HG03558 (cell line): ENCODE data around the gene NELL1.
"Not testable (repeated sequence)": the region's sequence is repeated elsewhere in the genome, so short reads cannot be mapped to it uniquely, and the experiment has no call there.

Experiments
- ATAC-seq: cut with Tn5 transposase; IDR thresholded peaks from one replicate; pipeline ENCODE4 v1.9.1; 2021; ENCODE audit warnings: moderate number of reproducible peaks; ENCODE audit not compliant: unreplicated experiment; ENCODE audit errors: extremely low read depth

Gene NELL1

DNA sequence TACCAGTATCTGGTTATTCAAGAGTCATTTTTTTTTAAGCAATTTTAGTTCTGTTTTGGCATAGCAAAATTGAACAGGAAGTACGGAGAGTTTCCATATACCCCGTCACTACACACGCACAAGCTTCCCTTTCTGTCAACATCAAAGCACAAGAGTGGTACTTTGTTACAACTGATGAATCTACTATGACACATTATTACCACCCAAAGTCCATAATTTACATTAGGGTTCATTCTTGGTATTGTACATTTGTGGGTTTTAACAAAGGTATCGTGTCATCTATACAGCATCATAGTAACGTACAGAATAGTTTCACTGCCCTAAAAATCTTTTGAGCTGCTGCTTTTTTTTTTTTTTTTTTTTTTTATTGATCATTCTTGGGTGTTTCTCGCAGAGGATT, 192.9 kb downstream of the NELL1 start:
- not testable (repeated sequence) for ATAC-seq

DNA sequence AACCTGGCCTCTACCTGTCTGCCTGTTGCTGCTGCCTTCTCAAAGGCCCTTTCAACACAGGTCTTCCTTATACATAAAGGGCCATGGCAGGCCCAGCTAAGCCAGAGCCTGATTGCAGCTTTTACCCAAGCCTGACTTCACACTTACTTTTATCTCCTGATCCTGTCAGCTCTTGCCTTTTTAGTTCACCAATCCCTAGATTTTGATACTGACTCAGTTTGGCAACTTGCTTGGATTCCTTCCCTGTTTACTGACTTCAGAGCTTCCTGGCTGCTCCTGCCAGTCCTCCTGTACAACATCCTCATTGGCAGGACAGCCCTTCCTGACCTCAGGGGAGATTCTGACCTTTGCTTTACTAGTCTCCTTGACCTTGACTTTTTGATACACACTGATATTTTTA, 195.2 kb downstream of the NELL1 start:
- no peak for ATAC-seq

DNA sequence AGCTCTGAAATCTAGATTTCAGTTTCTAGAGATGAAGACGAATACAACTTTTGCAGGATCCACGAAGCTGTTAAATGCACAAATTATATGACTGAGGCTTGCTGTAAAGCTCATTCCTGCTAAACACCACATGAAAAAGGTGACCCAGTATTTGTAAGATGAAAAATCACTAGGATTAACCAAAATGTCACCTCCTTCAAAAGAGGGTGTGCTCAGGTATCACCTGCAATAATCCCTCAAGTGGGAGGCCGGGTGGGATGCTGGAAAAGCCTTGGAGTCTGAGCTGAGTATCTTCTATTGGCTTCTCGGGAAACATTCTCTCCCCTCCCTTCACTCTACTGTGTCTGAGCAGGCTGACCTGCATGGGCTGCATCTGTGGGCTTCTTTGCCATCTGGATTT, 195.8 kb downstream of the NELL1 start:
- ATAC-seq = no peak

DNA sequence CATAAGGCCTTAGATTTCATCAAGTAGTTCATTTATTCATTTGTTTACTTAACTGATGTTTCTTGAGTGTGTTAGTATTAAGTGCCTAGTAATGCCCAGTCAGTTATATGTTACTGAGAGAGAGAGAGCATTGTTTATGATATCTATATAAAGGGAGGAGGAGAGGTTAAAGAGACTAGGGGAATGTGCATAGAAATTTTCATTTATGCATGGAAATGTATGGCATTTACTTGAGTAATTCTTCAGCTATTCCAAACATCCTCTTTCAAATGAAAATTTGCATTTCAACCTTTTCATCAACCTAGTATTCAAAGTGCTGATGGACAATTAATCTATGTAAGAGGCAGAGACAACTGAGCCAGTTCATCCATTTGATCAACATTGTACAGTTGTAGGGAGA, 199.7 kb downstream of the NELL1 start:
- no peak for ATAC-seq

DNA sequence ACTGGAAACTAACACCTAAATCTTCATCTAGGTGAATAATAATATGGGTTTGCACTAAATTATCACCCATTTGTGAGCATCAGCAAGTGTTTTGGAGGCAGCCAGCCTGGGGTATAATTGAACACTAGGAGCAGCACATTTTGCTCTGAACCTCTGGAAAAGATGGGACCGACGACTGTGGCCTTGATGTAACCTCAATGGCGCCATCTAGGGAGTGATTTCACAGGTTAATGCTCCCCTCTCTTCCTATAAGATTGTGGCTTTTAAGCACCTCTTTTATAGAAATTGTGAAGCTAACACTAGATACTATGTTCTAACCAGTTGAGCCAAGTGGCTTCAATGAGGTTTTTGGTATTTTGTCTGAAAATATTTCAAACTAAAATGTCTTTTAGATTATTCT, 203.7 kb downstream of the NELL1 start:
- no peak for ATAC-seq

DNA sequence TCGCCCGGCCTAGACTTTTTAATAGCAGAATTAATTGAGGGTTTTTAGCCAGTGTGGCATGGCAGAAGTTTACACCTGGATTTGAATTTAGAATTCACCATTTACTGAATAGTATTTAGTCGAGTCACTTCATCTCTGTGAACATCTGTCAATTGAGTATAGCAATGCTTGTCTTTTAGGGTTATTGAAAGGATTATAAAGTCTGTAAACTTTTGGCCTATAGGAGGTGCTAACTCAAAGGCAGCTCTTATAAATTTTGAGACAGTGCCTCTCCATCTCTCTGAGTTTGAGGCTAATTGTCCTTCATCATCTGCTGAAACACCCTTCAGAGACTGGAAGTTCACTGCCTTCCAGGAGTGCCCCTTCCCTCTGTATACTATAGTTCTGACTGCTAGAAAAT, 205.0 kb downstream of the NELL1 start:
- ATAC-seq = no peak

DNA sequence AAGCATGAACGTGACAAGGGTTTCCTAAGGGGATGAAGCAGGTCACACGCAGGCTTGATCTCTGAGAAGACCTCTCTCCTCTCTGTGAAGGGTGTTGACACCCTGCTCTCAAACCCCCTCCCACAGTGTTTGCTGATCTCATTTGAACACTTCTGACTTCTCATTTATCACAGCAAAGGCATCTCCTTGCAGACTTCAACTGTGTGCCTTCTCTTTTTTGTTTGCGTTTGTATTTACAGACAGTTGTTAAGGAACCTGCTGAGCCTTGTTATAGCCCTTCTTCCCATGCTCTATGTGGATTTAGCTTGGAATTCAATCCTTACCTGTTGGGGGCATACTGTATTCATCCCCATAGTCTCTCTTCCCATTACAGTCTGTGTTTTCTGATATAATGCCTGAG, 206.5 kb downstream of the NELL1 start:
- no peak for ATAC-seq

DNA sequence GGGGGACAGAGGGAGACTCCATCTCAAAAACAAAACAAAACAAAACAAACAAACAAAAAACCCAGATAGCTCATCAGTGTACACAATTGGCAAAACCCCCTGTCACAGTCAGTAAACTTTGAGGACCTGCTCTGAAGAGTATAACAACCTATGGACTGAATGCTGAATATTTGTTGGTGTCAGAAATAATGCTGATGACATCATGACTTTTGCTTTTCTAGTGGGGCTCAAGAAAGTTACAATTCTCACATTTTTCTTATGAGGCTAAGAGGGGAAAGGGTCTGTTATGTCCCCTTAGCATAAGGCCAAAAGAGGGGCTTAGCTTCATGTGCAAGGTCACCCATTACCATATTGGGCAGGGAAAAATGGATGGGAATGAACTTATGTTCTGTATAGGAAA, 207.4 kb downstream of the NELL1 start:
- no peak for ATAC-seq

DNA sequence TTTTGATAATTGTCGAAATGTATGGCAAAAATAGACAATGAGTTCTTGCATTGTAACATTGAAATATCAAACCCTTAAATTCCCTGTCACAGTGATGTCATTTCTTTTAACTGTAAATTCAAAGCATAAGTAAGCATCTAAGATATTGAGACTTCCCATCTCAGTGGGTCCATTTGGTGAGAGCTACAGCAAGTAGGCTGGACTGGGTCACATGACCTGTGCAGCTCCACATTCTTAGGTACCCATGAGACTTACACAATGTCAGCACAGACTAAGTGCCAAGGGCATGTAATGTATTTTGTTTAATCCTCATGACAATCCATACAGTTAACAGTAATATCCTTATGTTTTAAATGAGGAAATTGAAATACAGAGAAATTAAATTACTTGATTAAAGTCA, 210.7 kb downstream of the NELL1 start:
- ATAC-seq = no peak

DNA sequence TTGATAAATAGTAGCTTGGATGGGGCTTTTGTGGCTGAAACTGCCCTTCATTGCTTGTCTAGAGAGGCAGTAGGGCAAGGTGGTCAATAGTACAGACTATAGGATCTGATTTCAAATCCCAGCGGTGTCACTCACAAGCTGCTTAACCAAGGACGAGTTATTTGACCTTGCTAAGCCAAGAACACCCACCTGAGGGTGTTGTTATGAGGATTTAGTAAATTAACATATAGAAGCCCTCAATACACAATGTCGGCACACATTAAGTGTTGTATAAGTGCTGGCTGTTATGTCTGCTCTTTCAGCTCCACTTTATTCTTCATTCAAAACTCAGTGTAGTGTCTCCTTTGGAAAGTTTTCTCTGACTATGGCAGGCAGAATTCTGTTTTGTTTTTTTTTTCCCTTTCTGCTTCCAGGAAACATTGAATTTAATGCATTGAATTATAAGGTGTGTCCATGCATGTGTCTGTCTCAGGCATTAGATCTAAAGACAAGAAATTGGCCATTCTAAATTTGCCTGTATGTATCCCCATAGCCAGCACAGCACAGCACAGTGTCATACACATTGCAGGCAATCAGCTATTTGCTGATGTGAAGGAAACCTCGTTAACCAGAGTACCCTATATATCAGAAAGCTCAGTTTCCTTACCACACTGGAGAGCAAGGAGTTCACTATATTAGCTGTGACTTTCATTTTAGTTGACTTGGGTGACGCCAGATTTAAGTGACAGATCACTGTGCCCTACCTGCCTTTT, 212.1 kb downstream of the NELL1 start:
- ATAC-seq = no peak

DNA sequence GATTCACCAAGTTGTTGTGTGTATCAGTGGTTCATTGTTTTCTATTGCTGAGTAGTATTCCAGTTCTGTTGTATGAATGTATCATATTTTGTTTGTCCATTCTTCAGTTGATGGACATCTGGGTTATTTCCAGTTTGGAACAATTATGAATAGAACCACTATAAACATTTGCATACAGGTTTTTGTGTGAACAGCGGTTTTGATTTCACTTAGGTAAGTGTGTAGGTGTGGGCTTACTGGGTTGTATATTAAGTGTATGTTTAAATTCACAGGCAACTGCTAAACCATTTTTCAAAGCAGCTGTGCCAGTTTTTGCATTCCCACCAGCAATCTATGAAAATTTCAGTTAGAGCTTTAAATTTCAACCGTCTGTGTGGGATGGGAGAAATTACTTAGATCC, 217.8 kb downstream of the NELL1 start:
- ATAC-seq = no peak

DNA sequence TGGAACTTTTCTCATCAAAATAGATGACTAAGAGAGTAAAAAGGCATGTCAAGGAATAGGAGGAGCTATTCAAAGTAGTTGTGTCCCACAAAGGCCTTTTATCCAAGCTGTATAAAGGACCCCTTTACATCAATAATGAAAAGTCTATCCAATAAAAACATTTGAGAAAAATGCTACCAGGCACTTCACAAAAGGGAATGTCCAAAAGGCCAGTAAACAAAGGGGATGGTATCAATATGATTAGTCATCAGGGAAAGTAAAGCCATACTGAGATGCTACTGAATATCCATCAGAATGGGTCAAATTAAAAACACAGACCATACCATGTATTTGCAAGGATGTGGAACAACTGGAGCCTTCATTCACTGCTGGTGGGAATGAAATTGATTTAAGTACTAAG, 224.9 kb downstream of the NELL1 start:
- no peak for ATAC-seq

DNA sequence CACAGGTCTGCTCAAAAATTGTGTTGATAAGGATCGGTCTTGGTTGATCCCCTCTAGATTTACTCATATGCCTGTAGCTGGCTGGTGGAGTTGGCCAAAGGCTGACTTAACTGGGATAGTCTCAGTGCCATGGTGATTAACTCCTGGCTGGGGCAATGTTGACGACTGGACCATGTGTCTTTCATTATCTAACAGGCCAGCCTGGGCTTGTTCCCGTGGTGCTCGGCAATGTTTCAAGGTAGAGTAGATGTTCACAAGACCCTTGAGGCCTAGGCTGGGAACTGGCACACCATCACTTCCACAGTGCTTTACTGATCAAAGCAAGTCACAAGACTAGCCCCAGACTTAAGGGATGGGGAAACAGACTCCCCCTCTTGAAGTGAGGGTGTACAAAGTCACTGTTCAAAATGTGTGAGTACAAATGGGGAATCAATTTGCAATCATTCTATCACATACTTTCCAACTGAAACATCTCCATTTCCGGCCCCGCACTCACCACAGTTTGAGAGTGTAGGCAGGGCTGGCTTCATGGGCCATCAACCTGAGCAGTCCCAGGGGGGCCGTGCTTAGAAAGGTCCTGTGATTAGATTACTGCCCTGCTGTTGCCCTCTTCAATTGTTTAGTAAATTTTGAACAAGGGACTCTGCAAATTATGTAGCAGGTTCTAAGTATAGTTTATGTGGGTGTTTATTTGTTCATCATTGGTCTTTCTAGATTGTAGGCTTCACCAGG, 240.8 kb downstream of the NELL1 start:
- no peak for ATAC-seq

DNA sequence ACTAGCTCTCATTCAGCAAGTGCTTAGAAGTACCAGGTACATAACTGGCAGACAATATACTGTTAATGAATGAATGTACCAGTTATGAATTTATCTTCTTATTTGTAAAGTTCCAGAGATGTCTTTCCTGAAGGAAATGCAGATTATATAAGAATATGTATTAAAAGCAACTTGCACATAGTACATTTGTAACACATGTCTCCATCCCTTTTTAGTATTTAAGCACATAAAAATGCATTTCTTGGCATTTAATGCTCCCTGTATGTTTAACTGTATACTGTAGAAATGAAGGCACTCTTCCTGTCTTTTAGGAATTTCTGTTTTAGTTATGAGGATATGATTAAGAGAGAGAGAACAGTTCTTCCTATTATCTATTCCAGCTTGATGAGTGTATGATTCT, 241.3 kb downstream of the NELL1 start:
- ATAC-seq = no peak

DNA sequence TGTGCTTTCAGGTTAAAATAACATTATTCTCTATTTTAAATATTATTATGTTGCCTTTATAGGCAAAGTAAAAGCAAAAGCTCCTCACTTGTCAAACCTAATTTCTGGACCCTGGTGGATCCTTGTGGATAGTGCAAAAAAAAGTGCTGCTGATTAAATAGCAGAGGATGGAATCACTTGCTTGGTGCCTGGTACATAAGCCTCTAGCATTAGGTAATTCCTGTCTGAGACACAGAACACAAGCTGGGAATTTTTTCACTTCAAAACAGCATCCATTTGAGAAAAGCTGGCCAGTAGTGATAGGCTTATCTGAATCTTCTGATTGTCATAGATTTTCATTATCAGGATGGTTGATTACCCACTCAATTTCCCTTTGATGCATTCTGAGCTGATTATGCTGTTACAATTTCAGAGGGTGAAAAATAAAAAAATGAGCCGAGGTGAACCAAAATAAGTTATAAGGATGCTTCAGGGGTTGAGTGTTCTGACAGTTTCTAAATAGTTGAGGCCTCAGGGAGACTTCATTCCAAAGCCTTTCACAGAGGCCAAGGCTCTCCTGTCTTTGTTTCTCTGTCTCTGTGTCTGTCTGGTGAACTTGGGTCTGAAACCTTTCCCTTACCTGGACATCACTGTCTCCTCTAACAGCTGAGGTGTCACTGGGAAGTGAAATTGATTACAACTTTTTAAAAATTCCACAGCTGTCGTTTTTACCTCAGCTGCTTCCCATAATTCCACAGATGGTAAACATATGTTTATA, 242.9 kb downstream of the NELL1 start:
- ATAC-seq = no peak

DNA sequence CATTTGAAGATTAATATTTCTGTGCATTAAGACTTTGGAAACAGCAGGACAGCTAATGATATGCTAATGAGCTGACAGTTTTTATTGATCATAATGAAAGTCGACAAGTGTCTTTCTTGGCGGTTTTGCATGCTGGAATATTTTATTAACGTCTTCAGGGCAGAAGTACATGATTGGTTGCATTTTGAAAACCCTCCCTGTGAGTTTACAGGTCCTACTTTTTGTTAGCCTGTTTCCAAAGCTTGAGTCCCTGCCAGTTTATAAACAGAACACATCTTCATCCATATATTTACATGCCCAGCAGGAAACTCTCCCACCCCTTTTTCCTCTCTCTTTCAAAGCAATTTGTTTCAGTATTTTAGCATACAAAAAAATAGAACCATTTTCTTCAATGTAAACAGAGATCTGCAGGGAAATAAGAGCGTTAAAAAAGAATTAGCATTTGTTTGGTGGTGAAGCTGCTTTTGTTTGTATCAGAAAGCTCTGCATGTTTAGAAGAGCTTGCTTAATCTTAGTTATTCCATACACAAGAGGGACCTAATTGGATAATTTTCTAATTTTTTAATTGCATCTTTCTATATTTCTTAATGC, 243.6 kb downstream of the NELL1 start:
- ATAC-seq = no peak

DNA sequence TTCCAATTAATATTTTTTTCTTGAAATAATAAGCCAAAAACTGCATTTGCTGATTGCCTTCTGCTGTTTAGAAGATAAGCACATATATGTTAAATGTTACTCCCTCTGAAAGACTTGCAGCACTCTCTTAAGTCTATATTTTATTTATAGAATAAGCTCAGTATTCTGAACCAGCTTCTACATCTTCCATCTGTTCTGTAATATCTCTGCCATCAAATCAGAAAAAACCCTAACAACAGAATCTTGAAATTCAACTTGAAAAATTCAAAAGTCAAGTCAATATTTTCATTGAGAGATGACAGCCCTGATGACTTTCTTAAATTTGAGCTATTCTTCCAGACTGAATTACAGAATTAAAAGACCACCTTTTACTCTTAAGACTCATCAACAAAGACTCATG, 247.9 kb downstream of the NELL1 start:
- no peak for ATAC-seq

DNA sequence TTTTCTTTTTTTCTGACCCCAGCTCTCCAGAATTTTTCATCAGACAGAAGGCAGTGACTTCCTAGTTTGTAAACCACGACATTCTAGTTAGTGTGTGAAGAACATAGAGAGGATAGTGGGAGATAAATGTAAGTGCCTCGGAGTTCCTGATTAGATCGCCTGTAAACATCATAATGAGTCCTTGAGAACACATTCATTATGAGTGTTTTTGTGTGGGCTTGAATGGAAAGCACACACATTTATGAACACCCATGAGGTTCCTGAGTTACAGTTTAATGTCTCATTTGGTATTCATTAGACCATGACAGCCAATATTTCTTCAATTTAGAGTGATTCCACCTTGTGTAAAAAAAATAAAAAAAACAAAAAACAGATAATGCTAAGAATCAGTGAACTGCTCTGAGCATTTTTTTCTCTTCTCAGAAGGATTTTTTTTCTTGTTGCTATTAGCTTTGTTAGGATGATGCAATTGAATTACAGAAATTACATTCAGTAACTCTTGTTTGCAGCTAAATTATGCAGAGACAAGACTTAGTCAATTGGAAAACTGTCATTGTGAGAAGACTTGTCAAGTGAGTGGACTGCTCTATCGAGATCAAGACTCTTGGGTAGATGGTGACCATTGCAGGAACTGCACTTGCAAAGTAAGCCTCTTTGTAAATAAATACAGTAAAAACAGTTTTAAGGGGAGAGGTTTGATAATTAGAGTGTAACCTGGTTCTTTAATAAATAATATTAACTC, 257.6 kb downstream of the NELL1 start:
- no peak for ATAC-seq

DNA sequence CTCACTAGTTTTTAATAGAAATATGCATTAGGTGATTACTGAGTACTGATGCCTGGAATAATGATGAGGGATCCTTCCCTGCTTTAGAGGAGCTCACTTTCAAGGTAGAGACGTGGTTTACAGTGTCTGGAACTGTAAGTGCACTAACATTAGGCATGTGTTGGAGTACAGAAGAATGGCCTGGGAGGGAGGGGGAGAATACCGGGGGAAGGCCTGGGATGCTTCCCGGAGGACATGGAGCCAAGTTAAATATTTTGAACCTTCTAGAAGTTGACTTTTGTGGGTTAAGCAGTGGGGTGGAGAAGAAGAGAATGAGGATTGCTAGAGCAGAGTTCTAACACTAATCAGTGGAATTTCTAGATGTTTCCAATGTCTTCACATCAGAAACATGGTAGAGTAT, 261.6 kb downstream of the NELL1 start:
- no peak for ATAC-seq

DNA sequence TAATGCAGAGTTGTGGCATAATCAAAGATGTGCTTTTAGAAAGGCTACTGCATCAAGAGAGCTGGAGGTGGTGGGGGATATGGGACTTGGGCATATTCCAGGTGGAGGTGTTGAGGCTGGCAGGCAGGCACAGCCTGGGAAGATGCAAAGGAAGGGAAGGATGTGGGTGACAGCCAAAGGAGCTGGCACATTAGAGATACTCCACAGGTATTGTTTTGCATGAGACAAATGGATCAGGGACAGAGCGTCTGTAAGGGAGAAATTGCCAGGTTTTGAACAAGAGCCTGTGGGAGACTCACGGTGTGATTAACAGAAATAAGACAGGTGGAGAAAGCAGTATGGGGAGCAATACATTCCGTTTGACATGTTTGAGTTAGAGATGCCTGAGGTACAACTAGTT, 263.7 kb downstream of the NELL1 start:
- no peak for ATAC-seq
